Calu3 (cell line): Measurements from ENCODE around the gene PTGFRN. TPM values are rescaled to one million over a fixed set of nuclear protein-coding genes. Genes with fewer than 3 reads are reported as not detected.

Experiments
- BruUV-seq: library from RNA; stranded (reverse); fragments of 400-500 nt; replicated peaks from 2 replicates; lab custom pipeline; 2021; lab: Mats Ljungman, UMichigan
- CTCF ChIA-PET: fragments of 300-600 bp; sonication (Branson Sonifier 250); formaldehyde crosslinking; loops from one replicate; lab custom pipeline; 2022; ENCODE audit warnings: antibody characterized with exemption; lab: Charles Lee
- DNase-seq: peaks from one replicate; pipeline ENCODE4 v3.0.0; 2022
- H3K27ac Mint-ChIP-seq: one replicate; pipeline ENCODE4 v1.8.0; 2022; ENCODE audit warnings: mixed read lengths; ENCODE audit not compliant: unreplicated experiment
- H3K27me3 Mint-ChIP-seq: one replicate; pipeline ENCODE4 v1.8.0; 2022; ENCODE audit warnings: mixed read lengths; ENCODE audit not compliant: unreplicated experiment
- H3K36me3 Mint-ChIP-seq: one replicate; pipeline ENCODE4 v1.8.0; 2022; ENCODE audit warnings: mild to moderate bottlenecking, moderate library complexity, mixed read lengths; ENCODE audit not compliant: insufficient read depth, unreplicated experiment
- H3K4me1 Mint-ChIP-seq: one replicate; pipeline ENCODE4 v1.8.0; 2022; ENCODE audit warnings: mild to moderate bottlenecking, low read depth, mixed read lengths; ENCODE audit not compliant: unreplicated experiment
- H3K4me3 Mint-ChIP-seq: one replicate; pipeline ENCODE4 v1.8.0; 2022; ENCODE audit warnings: mild to moderate bottlenecking, low read depth, moderate library complexity, mixed read lengths; ENCODE audit not compliant: unreplicated experiment
- H3K9me3 Mint-ChIP-seq: one replicate; pipeline ENCODE4 v1.8.0; 2022; ENCODE audit warnings: low read depth, mixed read lengths; ENCODE audit not compliant: unreplicated experiment
- CTCF ChIP-seq: fragments of 200-600 bp; IDR thresholded peaks from one replicate; pipeline ENCODE4 v1.8.0; 2022; ENCODE audit warnings: antibody characterized with exemption; ENCODE audit not compliant: unreplicated experiment
- intact Hi-C: fragments of 100-400 bp; cut with micrococcal nuclease; formaldehyde crosslinking; loops from one replicate; pipeline ENCODE4 v1.10.0; 2022; ENCODE audit not compliant: unreplicated experiment
- total RNA-seq: library from RNA; stranded (reverse); gene quantifications from 2 replicates; pipeline ENCODE4 v1.2.3, GENCODE V29; 2022

Gene PTGFRN
- total RNA-seq, 1 experiment from 2014 or later = 44.6 TPM

GRCh38 chr1:116907351-116907750, 2.4 kb upstream of the PTGFRN start:
- intact Hi-C loops = loop anchor here (10.0 kb wide), 1 partner anchor 53 kb away; no protein-coding TSS in a partner anchor
- no peaks in the 10 kb centered on the region for H3K4me1 Mint-ChIP-seq
- no peak for TF ChIP-seq CTCF
- BruUV-seq = no TSS peak
- no peaks in the 10 kb centered on the region for H3K9me3 Mint-ChIP-seq
- CTCF ChIA-PET = no interaction called here
- no peak overlapping the region for H3K27ac Mint-ChIP-seq
- DNase-seq = no peak
- no peaks in the 10 kb centered on the region for H3K36me3 Mint-ChIP-seq
- H3K4me3 Mint-ChIP-seq = no peak overlapping the region
- peaks cover 12% of the 10 kb centered on the region for H3K27me3 Mint-ChIP-seq

DNA sequence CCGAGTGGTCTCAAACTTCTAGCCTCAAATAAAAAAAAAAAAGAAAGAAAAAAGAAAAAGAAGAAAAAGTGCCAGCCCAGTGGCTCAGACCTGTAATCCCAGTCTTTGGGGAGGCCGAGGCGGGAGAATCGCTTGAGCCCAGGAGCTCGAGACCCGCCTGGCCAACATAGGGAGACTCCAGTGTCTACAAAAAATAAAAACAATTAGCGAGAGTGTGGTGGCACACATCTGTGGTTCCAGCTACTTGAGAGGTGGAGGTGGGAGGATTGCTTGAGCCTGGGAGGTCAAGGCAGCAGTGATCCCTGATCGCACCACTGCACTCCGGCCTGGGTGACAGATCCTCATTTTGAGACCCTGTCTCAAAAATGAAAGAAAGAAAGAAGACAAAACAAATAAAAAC, 1.4 kb upstream of the PTGFRN start:
- Mint-ChIP-seq H3K9me3 (no peaks in the 10 kb centered on the region), H3K27me3 (peaks cover 3% of the 10 kb centered on the region), H3K4me3 (no peak overlapping the region), H3K4me1 (no peaks in the 10 kb centered on the region), H3K27ac (no peak overlapping the region), H3K36me3 (no peaks in the 10 kb centered on the region)
- TF ChIP-seq CTCF = no peak
- intact Hi-C loops = loop anchor here (10.0 kb wide), 1 partner anchor 53 kb away; no protein-coding TSS in a partner anchor
- CTCF ChIA-PET = no interaction called here
- no peak for DNase-seq
- BruUV-seq = no TSS peak

DNA sequence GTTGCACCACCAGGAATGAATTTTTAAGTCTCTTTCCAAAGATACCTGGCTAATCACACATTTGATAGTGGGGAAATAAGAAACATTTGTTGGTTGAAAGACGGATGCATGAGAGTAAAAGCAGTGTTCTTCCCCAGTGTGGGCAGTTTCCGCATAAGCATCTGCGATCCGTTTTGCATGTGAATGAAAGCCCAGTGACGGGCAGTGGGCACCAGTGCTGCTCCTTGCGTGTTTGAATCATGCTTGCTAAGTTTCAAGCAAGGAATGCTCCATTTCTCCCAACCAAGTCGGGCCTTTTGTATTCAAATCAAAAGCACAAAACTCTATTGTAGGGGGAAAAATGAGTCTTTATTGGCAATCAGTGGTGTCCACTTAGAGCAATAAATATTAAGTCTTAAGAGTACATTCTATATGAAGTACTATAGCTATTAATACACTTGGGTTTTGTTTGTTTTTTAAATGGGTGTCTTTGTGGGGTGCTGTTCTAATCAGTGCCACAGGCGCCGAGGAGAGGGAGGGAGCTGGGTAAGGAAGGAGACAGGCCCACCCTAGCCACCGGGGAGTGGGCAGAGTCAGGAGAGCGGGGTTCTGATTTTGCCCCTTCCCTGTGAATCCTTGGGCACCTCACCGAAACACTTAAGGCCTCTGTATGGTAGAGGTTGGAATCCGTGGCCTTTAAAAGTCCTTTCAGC, 750 bp upstream of the PTGFRN start:
- no peaks in the 10 kb centered on the region for H3K27me3 Mint-ChIP-seq
- intact Hi-C loops = loop anchor here (10.0 kb wide), 1 partner anchor 54 kb away; no protein-coding TSS in a partner anchor
- TF ChIP-seq CTCF = no peak
- CTCF ChIA-PET = no interaction called here
- peak overlapping the region; percentile 62 for H3K27ac Mint-ChIP-seq
- H3K36me3 Mint-ChIP-seq = no peaks in the 10 kb centered on the region
- DNase-seq = no peak
- H3K9me3 Mint-ChIP-seq = no peaks in the 10 kb centered on the region
- no TSS peak for BruUV-seq
- H3K4me3 Mint-ChIP-seq = no peak overlapping the region
- H3K4me1 Mint-ChIP-seq = no peaks in the 10 kb centered on the region

DNA sequence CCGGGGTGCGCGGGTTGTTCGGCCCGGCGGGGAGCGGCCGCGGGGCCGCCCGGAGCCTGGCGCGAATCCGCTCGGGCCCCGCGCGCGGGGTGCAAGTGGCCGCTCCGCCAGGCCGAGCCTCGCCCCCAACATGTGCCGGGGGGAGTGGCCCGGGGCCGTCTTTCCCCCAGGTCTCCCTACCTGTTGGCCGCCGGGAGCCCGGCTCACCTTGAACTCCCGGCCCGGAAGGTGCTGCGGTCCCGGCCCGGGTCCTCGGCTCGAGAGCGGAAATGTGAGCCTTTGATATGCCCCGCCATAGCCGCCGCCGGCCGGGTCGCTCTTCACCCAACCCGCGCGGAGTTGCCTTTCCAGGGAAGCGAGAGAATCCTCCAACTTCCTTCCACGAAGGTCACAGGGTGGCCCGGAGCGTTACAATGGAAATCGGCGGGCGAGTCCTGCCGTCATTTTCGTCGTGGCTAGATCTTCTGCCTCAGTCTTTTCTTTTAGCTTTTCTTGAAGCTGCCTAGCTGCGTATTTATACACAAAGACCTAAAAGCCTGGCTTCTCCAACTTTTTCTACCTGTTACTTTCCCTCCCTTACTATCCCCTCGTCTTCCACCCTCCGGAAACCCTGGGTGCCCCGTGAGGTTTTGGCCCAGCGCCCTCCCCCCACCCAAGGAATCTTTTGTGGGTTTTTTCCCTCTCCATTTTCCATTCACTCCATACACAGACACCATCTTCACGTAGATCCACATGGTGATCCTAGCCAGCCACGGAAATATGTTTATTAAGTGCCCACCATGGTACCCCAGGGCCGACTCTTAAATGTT, 867 bp downstream of the PTGFRN start:
- Mint-ChIP-seq H3K4me3 (no peak overlapping the region), H3K9me3 (no peaks in the 10 kb centered on the region), H3K27me3 (no peaks in the 10 kb centered on the region), H3K36me3 (no peaks in the 10 kb centered on the region), H3K27ac (no peak overlapping the region), H3K4me1 (peaks cover 7% of the 10 kb centered on the region)
- CTCF ChIA-PET = no interaction called here
- DNase-seq = peak; percentile 38
- BruUV-seq = no TSS peak
- no peak for TF ChIP-seq CTCF
- intact Hi-C loops = no loop called here
